ENCODE results near the gene NT5DC1. TPM values are rescaled to one million over a fixed set of nuclear protein-coding genes. Genes with fewer than 3 reads are reported as not detected.
A peak's percentile ranks its signal among the peaks of the same experiment; 100 is the strongest.

Gene NT5DC1
- total RNA-seq, 8 experiments from 2014 or later: 6.0 to 27.8 (median 10.3) TPM

- Histone ChIP-seq H3K4me3 (no peak overlapping the region), H3K27ac (no peak overlapping the region), H3K4me1 (replicated peaks in 1 of 2) (no peaks in the 10 kb centered on the region)
- WGBS, 10 experiments: 100% methylated on average over 2 of the region's 3 CpGs; no CpG with 5 or more reads in 9 of the 10 experiments
- ATAC-seq (replicated peaks in 6 of 8): no peak
- in situ Hi-C loops (cut with MboI; ENCODE audit: low pct_unique_long_range_greater_than_20kb in 2 of 9, low sequenced_read_pairs in 9 of 9, unreplicated experiment in 9 of 9): loop anchor here in 1 of 9 experiments (25.0 kb wide), 1 partner anchor 92 kb away; no protein-coding TSS in a partner anchor
These were observed 19.8 kb downstream of the NT5DC1 start for GRCh38 chr6:116120430-116120829.

GRCh38 chr6:116126032-116126431, 25.4 kb downstream of the NT5DC1 start, which contains the start of gene COL10A1:
Gene COL10A1 (minus strand): TSS chr6:116126132. CDS start chr6:116125492, 640 bp downstream.
- 81 to 100% (median 95%) methylated on average over 3 to 6 of the region's 6 CpGs; no CpG with 5 or more reads in 3 of the 10 experiments for WGBS, 10 experiments
- in situ Hi-C loops (cut with MboI; ENCODE audit: low pct_unique_long_range_greater_than_20kb in 2 of 9, low sequenced_read_pairs in 9 of 9, unreplicated experiment in 9 of 9): no loop called here
- Histone ChIP-seq H3K4me3 (no peak within 1 kb of the TSS), H3K27ac (no peak within 1 kb of the TSS), H3K4me1 (replicated peaks in 1 of 2) (no peaks in the 10 kb centered on the region)
- ATAC-seq (replicated peaks in 6 of 8): no peak

- H3K4me3 ChIP-seq: no peak overlapping the region
- peak in 3 of 8 experiments; percentile 95 to 98 (median 96) for ATAC-seq (replicated peaks in 6 of 8)
- no peaks in the 10 kb centered on the region for H3K4me1 ChIP-seq (replicated peaks in 1 of 2)
- no peak overlapping the region for H3K27ac ChIP-seq
- 60 to 100% (median 82%) methylated on average over 1 to 2 of the region's 2 CpGs; no CpG with 5 or more reads in 4 of the 10 experiments for WGBS, 10 experiments
- in situ Hi-C loops (cut with MboI; ENCODE audit: low pct_unique_long_range_greater_than_20kb in 2 of 9, low sequenced_read_pairs in 9 of 9, unreplicated experiment in 9 of 9): no loop called here
These were observed 27.3 kb downstream of the NT5DC1 start for GRCh38 chr6:116127771-116128493.

- H3K27ac ChIP-seq: no peak overlapping the region
- in situ Hi-C loops (cut with MboI; ENCODE audit: low pct_unique_long_range_greater_than_20kb in 2 of 9, low sequenced_read_pairs in 9 of 9, unreplicated experiment in 9 of 9): no loop called here
- no peak for ATAC-seq (replicated peaks in 6 of 8)
- no peaks in the 10 kb centered on the region for H3K4me1 ChIP-seq (replicated peaks in 1 of 2)
- no peak overlapping the region for H3K4me3 ChIP-seq
- 57 to 100% (median 83%) methylated on average over 1 to 3 of the region's 3 CpGs; no CpG with 5 or more reads in 3 of the 10 experiments for WGBS, 10 experiments
These were observed 32.8 kb downstream of the NT5DC1 start for GRCh38 chr6:116133453-116133852.

GRCh38 chr6:116136373-116136772, 35.7 kb downstream of the NT5DC1 start:
- Histone ChIP-seq H3K27ac (no peak overlapping the region), H3K4me1 (replicated peaks in 1 of 2) (no peaks in the 10 kb centered on the region), H3K4me3 (no peak overlapping the region)
- in situ Hi-C loops (cut with MboI; ENCODE audit: low pct_unique_long_range_greater_than_20kb in 2 of 9, low sequenced_read_pairs in 9 of 9, unreplicated experiment in 9 of 9): no loop called here
- ATAC-seq (replicated peaks in 6 of 8): no peak
- WGBS, 10 experiments: 80 to 100% (median 97%) methylated on average over 1 of the region's 1 CpG

GRCh38 chr6:116136933-116137340, 36.3 kb downstream of the NT5DC1 start:
- H3K27ac ChIP-seq: no peak overlapping the region
- WGBS, 10 experiments: 77 to 100% (median 98%) methylated on average over 1 to 5 of the region's 5 CpGs; no CpG with 5 or more reads in 4 of the 10 experiments
- ATAC-seq (replicated peaks in 6 of 8): no peak
- H3K4me1 ChIP-seq (replicated peaks in 1 of 2): no peaks in the 10 kb centered on the region
- H3K4me3 ChIP-seq: no peak overlapping the region
- in situ Hi-C loops (cut with MboI; ENCODE audit: low pct_unique_long_range_greater_than_20kb in 2 of 9, low sequenced_read_pairs in 9 of 9, unreplicated experiment in 9 of 9): no loop called here

- in situ Hi-C loops (cut with MboI; ENCODE audit: low pct_unique_long_range_greater_than_20kb in 2 of 9, low sequenced_read_pairs in 9 of 9, unreplicated experiment in 9 of 9): no loop called here
- H3K4me3 ChIP-seq: no peak overlapping the region
- no peaks in the 10 kb centered on the region for H3K4me1 ChIP-seq (replicated peaks in 1 of 2)
- H3K27ac ChIP-seq: no peak overlapping the region
- 75 to 100% (median 93%) methylated on average over 1 to 4 of the region's 4 CpGs; no CpG with 5 or more reads in 1 of the 10 experiments for whole genome bisulfite sequencing, 10 experiments
- ATAC-seq (replicated peaks in 6 of 8): no peak
These were observed 39.3 kb downstream of the NT5DC1 start for GRCh38 chr6:116139917-116140316.

- WGBS, 10 experiments: 10 to 86% (median 46%) methylated on average over 1 to 3 of the region's 3 CpGs; no CpG with 5 or more reads in 2 of the 10 experiments
- Histone ChIP-seq H3K4me3 (no peak overlapping the region), H3K4me1 (replicated peaks in 1 of 2) (no peaks in the 10 kb centered on the region), H3K27ac (no peak overlapping the region)
- in situ Hi-C loops (cut with MboI; ENCODE audit: low pct_unique_long_range_greater_than_20kb in 2 of 9, low sequenced_read_pairs in 9 of 9, unreplicated experiment in 9 of 9): no loop called here
- peak in 4 of 8 experiments; percentile 37 to 89 (median 77) for ATAC-seq (replicated peaks in 6 of 8)
These were observed 44.0 kb downstream of the NT5DC1 start for GRCh38 chr6:116144605-116145004.

GRCh38 chr6:116145803-116146675, 45.4 kb downstream of the NT5DC1 start:
- H3K4me1 ChIP-seq (replicated peaks in 1 of 2): no peaks in the 10 kb centered on the region
- peak in 1 of 8 experiments; percentile 76 for ATAC-seq (replicated peaks in 6 of 8)
- WGBS, 10 experiments: 51 to 90% (median 82%) methylated on average over 1 to 4 of the region's 4 CpGs
- no peak overlapping the region for H3K4me3 ChIP-seq
- in situ Hi-C loops (cut with MboI; ENCODE audit: low pct_unique_long_range_greater_than_20kb in 2 of 9, low sequenced_read_pairs in 9 of 9, unreplicated experiment in 9 of 9): no loop called here
- no peak overlapping the region for H3K27ac ChIP-seq

GRCh38 chr6:116152620-116153019, 52.0 kb downstream of the NT5DC1 start:
- no peak overlapping the region for H3K4me3 ChIP-seq
- no peak for ATAC-seq (replicated peaks in 6 of 8)
- H3K4me1 ChIP-seq (replicated peaks in 1 of 2): no peaks in the 10 kb centered on the region
- 92 to 100% (median 100%) methylated on average over 1 of the region's 1 CpG for WGBS, 10 experiments
- no peak overlapping the region for H3K27ac ChIP-seq
- in situ Hi-C loops (cut with MboI; ENCODE audit: low pct_unique_long_range_greater_than_20kb in 2 of 9, low sequenced_read_pairs in 9 of 9, unreplicated experiment in 9 of 9): no loop called here

- 71 to 100% (median 100%) methylated on average over 1 to 2 of the region's 2 CpGs; no CpG with 5 or more reads in 1 of the 10 experiments for WGBS, 10 experiments
- ATAC-seq (replicated peaks in 6 of 8): no peak
- Histone ChIP-seq H3K27ac (no peak overlapping the region), H3K4me3 (no peak overlapping the region), H3K4me1 (replicated peaks in 1 of 2) (no peaks in the 10 kb centered on the region)
- in situ Hi-C loops (cut with MboI; ENCODE audit: low pct_unique_long_range_greater_than_20kb in 2 of 9, low sequenced_read_pairs in 9 of 9, unreplicated experiment in 9 of 9): no loop called here
These were observed 54.2 kb downstream of the NT5DC1 start for GRCh38 chr6:116154887-116155286.

- in situ Hi-C loops (cut with MboI; ENCODE audit: low pct_unique_long_range_greater_than_20kb in 2 of 9, low sequenced_read_pairs in 9 of 9, unreplicated experiment in 9 of 9): no loop called here
- H3K27ac ChIP-seq: no peak overlapping the region
- 50 to 100% (median 92%) methylated on average over 2 to 7 of the region's 7 CpGs for WGBS, 10 experiments
- H3K4me1 ChIP-seq (replicated peaks in 1 of 2): no peaks in the 10 kb centered on the region
- no peak for ATAC-seq (replicated peaks in 6 of 8)
- no peak overlapping the region for H3K4me3 ChIP-seq
These were observed 56.0 kb downstream of the NT5DC1 start for GRCh38 chr6:116156405-116157326.
